HL-60/S4 treated with retinoic acid at 250 ng/mL for 4 days and 3 days (cell line): ENCODE results near the gene DNHD1.

Source experiments
- in situ Hi-C: fragments of 300-500 bp; cut with MboI; formaldehyde crosslinking; loops from 2 replicates; pipeline ENCODE4 v1.7.0; 2022; ENCODE audit warnings: low sequenced_read_pairs

Gene DNHD1

GRCh38 chr11:6583584-6583983, 86.5 kb downstream of the DNHD1 start:
- in situ Hi-C loops: no loop called here

- in situ Hi-C loops: no loop called here
These were observed 87.4 kb downstream of the DNHD1 start for GRCh38 chr11:6584528-6584927.

- in situ Hi-C loops: no loop called here
These were observed 89.6 kb downstream of the DNHD1 start for GRCh38 chr11:6586434-6587359.

GRCh38 chr11:6587360-6587953, 90.4 kb downstream of the DNHD1 start:
- in situ Hi-C loops: no loop called here

GRCh38 chr11:6588018-6588417, 90.9 kb downstream of the DNHD1 start:
- in situ Hi-C loops: no loop called here

GRCh38 chr11:6594142-6594768, 97.2 kb downstream of the DNHD1 start:
- in situ Hi-C loops: no loop called here

GRCh38 chr11:6596239-6596877, 99.3 kb downstream of the DNHD1 start:
- in situ Hi-C loops: no loop called here

- in situ Hi-C loops: no loop called here
These were observed 101.5 kb downstream of the DNHD1 start for GRCh38 chr11:6598555-6598954.

GRCh38 chr11:6599449-6599848, 102.4 kb downstream of the DNHD1 start:
- in situ Hi-C loops: no loop called here

- in situ Hi-C loops: no loop called here
These were observed 102.9 kb downstream of the DNHD1 start for GRCh38 chr11:6599881-6600390.

GRCh38 chr11:6601041-6601461, 104.0 kb downstream of the DNHD1 start:
- in situ Hi-C loops: no loop called here

GRCh38 chr11:6602096-6602940, 105.2 kb downstream of the DNHD1 start:
- in situ Hi-C loops: no loop called here

- in situ Hi-C loops: no loop called here
These were observed 106.4 kb downstream of the DNHD1 start, which contains the start of the genes ILK and RRP8 for GRCh38 chr11:6603287-6604080. Gene ILK, plus strand, starts transcription at chr11:6603774. Its CDS starts 498 bp downstream, at chr11:6604272. Gene RRP8, minus strand, starts transcription at chr11:6603616. Its CDS starts 114 bp downstream, at chr11:6603502.

- in situ Hi-C loops: no loop called here
These were observed 107.1 kb downstream of the DNHD1 start for GRCh38 chr11:6604081-6604626.

- in situ Hi-C loops: no loop called here
These were observed 107.7 kb downstream of the DNHD1 start for GRCh38 chr11:6604790-6605189.

- in situ Hi-C loops: no loop called here
These were observed 109.5 kb downstream of the DNHD1 start for GRCh38 chr11:6606471-6607189.

GRCh38 chr11:6607190-6607795, 110.2 kb downstream of the DNHD1 start:
- in situ Hi-C loops: no loop called here

GRCh38 chr11:6608011-6608410, 110.9 kb downstream of the DNHD1 start:
- in situ Hi-C loops: no loop called here
